Retinal pigment epithelial cell (primary cell): ENCODE measurements around the gene ISLR.
"Not testable (repeated sequence)": the region's sequence is repeated elsewhere in the genome, so short reads cannot be mapped to it uniquely, and the experiment has no call there.

ENCODE experiments used
- DNase-seq: peaks from one replicate; pipeline ENCODE4 v3.0.0-alpha.2; 2010; ENCODE audit warnings: low read depth
- H3K4me3 ChIP-seq: 2 replicates; pipeline ENCODE4 v1.5.1; 2011; ENCODE audit warnings: mild to moderate bottlenecking, low read length, control low read depth, moderate library complexity
- CTCF ChIP-seq: conservative IDR thresholded peaks from 2 replicates; pipeline ENCODE4 v1.5.1; 2011; ENCODE audit warnings: low read depth, low read length, control low read depth, inconsistent platforms

Gene ISLR

GRCh38 chr15:74156678-74157411 lies 16.7 kb upstream of the ISLR start:
- H3K4me3 ChIP-seq: no peak overlapping the region
- no peak for DNase-seq
- TF ChIP-seq CTCF: no peak

GRCh38 chr15:74157868-74158827 lies 15.4 kb upstream of the ISLR start:
- TF ChIP-seq CTCF: no peak
- H3K4me3 ChIP-seq: no peak overlapping the region
- DNase-seq: no peak

GRCh38 chr15:74158855-74159650 lies 14.5 kb upstream of the ISLR start:
- DNase-seq: no peak
- no peak for TF ChIP-seq CTCF
- H3K4me3 ChIP-seq: no peak overlapping the region

GRCh38 chr15:74159773-74160172 lies 13.7 kb upstream of the ISLR start:
- DNase-seq: no peak
- H3K4me3 ChIP-seq: no peak overlapping the region
- TF ChIP-seq CTCF: no peak

GRCh38 chr15:74160390-74160789 lies 13.1 kb upstream of the ISLR start:
- DNase-seq: not testable (repeated sequence)

GRCh38 chr15:74162195-74162536 lies 11.3 kb upstream of the ISLR start:
- DNase-seq, H3K4me3 ChIP-seq: not testable (repeated sequence)

More at GRCh38 chr15:74160390-74160789, 13.1 kb upstream of the ISLR start:
- H3K4me3 ChIP-seq: not testable (repeated sequence)

- no peak overlapping the region for H3K4me3 ChIP-seq
- no peak for DNase-seq
- TF ChIP-seq CTCF: no peak
Observed at GRCh38 chr15:74165461-74165860, 8.0 kb upstream of the ISLR start.
